PFSK-1 (cell line): ENCODE results near the gene DCC.

ENCODE experiments used
- FOXP2 ChIP-seq: optimal IDR thresholded peaks from 2 replicates; pipeline ENCODE3; 2011; ENCODE audit warnings: borderline replicate concordance, control low read depth, inconsistent platforms; ENCODE audit not compliant: insufficient read depth; ENCODE audit errors: extremely low read length, extremely low read depth
- POLR2AphosphoS5 ChIP-seq: IDR thresholded peaks from 2 replicates; pipeline ENCODE4 v1.6.1; 2012; ENCODE audit warnings: low read depth, mild to moderate bottlenecking, control low read depth, low read length, moderate library complexity
- REST ChIP-seq, 2 experiments: IDR thresholded peaks; 2 replicates each; pipeline versions ENCODE4 v1.6.1 to v1.8.0; 2011 to 2012; ENCODE audit warnings: low read depth in 2 of 2, low read length in 2 of 2, control low read depth in 1 of 2, inconsistent platforms in 1 of 2, mild to moderate bottlenecking in 1 of 2, moderate library complexity in 1 of 2; ENCODE audit not compliant: insufficient read depth in 1 of 2
- SIN3A ChIP-seq: IDR thresholded peaks from 2 replicates; pipeline ENCODE4 v1.6.1; 2012; ENCODE audit warnings: mild to moderate bottlenecking, low read length, moderate library complexity, borderline replicate concordance; ENCODE audit not compliant: insufficient read depth
- TAF1 ChIP-seq: IDR thresholded peaks from 2 replicates; pipeline ENCODE4 v1.6.1; 2012; ENCODE audit warnings: low read length, control low read depth, borderline replicate concordance; ENCODE audit not compliant: insufficient read depth

The DCC gene

GRCh38 chr18:52950155-52950554 lies 610.2 kb downstream of the DCC start:
- TF ChIP-seq POLR2AphosphoS5 (no peak), TAF1 (no peak), REST (IDR thresholded peaks at IDR 0.05; ENCODE audit: insufficient read depth in 1 of 2, low read depth in 2 of 2, low read length in 2 of 2) (no peak), FOXP2 (no peak), SIN3A (no peak)

DNA sequence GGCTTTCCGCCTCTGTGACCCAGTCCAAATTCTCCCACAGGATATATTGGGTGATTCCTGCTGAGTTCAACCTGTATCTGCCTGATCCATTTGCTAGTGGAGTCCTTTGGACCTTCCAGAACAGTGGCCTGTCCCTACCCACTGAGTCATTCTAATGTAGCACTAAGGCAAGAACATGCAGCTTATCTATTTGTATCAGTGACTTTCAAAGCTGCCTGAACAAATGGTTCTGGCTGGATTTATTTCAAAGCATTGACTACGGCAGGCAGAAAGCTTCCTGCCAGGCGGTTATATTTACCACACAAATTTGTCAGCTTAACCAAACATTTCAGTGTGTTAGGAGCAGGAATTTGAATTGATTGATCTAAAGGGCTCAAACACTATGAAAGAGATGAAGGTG lies 613.4 kb downstream of the DCC start:
- TF ChIP-seq POLR2AphosphoS5, result no peak
- no peak for TF ChIP-seq SIN3A
- no peak for TF ChIP-seq REST (IDR thresholded peaks at IDR 0.05; ENCODE audit: insufficient read depth in 1 of 2, low read depth in 2 of 2, low read length in 2 of 2)
- TF ChIP-seq TAF1, result no peak
- no peak for TF ChIP-seq FOXP2

DNA sequence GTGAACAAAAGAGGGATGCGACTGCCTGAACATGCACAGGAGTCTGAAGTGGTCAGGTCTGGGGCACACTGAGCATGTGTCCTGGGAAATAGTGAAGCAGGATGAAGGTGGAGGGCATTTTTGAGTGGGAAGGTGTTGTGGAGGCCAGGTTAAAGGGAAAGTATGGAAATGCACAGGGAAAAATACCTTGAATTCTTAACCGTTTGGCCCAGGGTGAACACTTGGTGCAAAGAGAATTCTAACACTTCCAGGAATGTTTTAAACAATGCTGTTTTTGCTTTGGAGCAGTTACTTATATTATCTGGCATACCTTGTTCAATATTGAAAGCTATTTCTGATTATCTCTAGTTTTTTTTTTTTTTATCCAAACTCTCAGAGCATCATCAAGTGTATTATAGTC lies 623.5 kb downstream of the DCC start:
- TF ChIP-seq SIN3A (no peak), REST (IDR thresholded peaks at IDR 0.05; ENCODE audit: insufficient read depth in 1 of 2, low read depth in 2 of 2, low read length in 2 of 2) (no peak), POLR2AphosphoS5 (no peak), FOXP2 (no peak), TAF1 (no peak)

- TF ChIP-seq TAF1 (no peak), POLR2AphosphoS5 (no peak), FOXP2 (no peak), SIN3A (no peak), REST (IDR thresholded peaks at IDR 0.05; ENCODE audit: insufficient read depth in 1 of 2, low read depth in 2 of 2, low read length in 2 of 2) (no peak)
Measured at GRCh38 chr18:52970686-52971085, 630.7 kb downstream of the DCC start.

- TF ChIP-seq TAF1, result no peak
Measured at GRCh38 chr18:52971097-52971496, 631.1 kb downstream of the DCC start.
